T-helper 1 cell treated with Interleukin-12 subunit alpha and Interleukin-12 subunit beta and Interleukin-4 antibody, amounts not matched to agents 30 ng/mL and 1 ng/mL, for 36 hours (primary cell): ENCODE measurements around the gene ENGASE. TPM values are rescaled to one million over a fixed set of nuclear protein-coding genes. Genes with fewer than 3 reads are reported as not detected.

Experiments used
- intact Hi-C: fragments of 100-400 bp; cut with micrococcal nuclease; formaldehyde crosslinking; loops from one replicate; pipeline ENCODE4 v1.15.1; 2024
- total RNA-seq: library from RNA; stranded (reverse); gene quantifications from 2 replicates; pipeline ENCODE4 v1.2.3, GENCODE V29; 2022

The ENGASE gene
- total RNA-seq, 1 donor from 2014 or later = 41.2 TPM

GRCh38 chr17:79038545-79039135, 36.0 kb upstream of the ENGASE start:
- intact Hi-C loops = no loop called here

- intact Hi-C loops = no loop called here
These were observed 35.5 kb upstream of the ENGASE start for GRCh38 chr17:79039171-79039570.

- intact Hi-C loops = no loop called here
These were observed 34.7 kb upstream of the ENGASE start for GRCh38 chr17:79039886-79040285.

DNA sequence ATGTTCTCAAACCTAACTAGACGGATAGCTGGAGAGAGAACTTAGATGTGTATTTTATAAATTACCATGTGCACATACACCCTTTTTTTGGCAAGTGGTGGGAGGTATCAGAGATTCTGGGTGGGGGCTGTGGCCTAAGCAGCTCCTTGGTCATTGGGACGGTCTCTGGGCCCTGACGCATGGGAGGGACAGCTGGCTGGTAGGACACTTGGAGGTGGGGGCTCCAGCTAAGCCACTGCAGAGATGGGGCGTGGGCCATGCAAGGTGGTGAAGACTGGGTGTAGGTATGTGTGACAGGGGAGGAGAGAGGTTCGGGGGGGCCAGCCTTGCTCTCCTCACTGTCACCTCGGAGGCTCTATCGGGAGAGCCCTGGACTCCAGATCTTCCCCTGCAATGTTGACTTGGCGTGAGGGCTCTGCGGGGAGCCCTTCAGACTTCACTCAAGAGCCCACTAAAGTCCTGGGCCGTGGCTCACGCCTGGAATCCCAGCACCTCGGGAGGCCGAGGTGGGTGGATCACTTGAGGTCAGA, 33.5 kb upstream of the ENGASE start:
- intact Hi-C loops = no loop called here

- intact Hi-C loops = loop anchor here (1.0 kb wide), 2 partner anchors 23 to 34 kb away; no protein-coding TSS in a partner anchor
These were observed 32.8 kb upstream of the ENGASE start for GRCh38 chr17:79041723-79042420.

DNA sequence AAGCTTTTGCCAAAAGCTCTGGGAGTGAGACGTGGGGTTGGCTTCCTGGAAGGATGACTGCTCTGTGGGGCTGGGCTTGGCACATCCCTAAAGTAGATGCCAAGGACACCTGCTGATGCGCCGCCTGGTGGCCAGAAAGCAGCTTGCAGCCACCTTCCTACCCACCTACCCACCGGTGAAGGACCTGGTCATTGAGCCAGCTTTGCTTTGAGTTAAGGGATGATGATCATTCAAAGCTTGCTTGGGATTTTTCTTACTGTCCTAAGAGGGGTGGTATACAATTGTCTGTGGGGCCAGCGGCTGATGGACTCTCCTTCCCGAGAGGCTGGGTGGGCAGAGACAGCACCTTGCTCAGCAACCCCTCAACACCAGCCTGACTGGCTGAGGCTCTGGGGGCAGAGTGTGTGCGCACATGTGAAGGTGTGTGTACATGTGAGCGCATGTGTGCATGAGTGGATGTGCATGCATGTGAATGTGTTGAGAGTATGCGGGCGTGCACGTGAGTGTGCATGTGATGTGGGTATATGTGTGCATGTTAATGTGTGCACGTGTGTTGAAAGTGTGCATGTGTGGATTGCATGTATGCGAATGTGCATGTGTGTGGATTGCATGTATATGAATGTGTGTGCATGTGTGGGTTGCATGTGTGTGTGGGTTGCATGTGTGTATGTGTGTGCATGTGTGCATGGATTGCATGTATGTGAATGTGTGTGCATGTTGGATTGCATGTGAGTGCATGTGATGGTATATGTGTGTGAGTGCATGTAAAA, 32.0 kb upstream of the ENGASE start:
- intact Hi-C loops = loop anchor here (1.0 kb wide), 2 partner anchors 23 to 34 kb away; no protein-coding TSS in a partner anchor

GRCh38 chr17:79043191-79043930, 31.3 kb upstream of the ENGASE start:
- intact Hi-C loops = no loop called here

DNA sequence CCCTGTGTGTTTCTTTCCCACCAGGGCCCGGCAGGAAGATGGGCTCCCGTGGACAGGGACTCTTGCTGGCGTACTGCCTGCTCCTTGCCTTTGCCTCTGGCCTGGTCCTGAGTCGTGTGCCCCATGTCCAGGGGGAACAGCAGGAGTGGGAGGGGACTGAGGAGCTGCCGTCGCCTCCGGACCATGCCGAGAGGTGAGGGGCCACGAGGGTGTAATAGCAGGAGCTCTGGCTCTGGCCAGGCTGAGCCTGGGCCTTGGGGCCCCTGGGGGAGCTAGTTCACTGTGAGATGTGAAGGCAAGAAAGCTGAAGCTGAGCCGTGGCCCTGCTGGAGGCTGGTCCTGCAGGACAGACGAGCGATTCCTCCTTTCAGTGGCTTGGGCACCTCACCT, 30.7 kb upstream of the ENGASE start:
- intact Hi-C loops = no loop called here

GRCh38 chr17:79044462-79044861, 30.2 kb upstream of the ENGASE start:
- intact Hi-C loops = no loop called here

DNA sequence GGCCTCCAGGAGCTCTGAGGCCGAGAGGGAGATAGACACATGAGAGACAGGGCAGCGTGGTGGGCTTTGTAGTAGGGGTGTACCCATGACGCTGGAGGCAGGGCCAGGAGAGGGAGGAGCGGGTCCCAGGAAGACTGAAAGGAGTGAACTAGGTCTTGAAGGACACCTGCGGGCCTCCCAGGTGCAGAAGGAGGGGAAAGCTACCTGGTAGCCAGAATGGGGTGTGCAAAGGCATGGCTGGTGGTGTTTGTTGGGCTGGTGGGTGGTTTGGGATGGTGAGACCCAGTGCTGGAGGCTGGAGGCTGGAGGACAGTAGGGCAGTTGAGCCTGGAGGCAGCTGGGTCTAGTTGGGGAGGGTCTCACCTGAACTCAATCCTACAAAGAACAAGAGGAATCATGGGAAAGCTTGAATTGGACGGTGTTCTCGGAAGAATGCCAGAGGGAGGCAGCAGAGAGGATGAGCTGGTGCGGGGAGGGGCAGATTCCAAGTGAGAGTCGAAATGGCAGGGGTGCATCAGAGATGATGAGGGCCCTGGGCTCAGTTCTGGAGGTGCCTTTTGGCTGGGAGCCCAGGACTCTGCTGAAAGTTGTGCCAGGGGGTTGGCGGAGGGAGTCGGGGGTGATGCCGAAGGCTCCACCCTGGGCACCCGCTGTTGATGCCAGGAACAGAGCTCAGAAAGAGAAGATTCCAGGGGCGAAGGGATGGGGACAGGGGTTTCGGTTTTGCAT, 29.5 kb upstream of the ENGASE start:
- intact Hi-C loops = no loop called here

- intact Hi-C loops = loop anchor here (1.0 kb wide), 2 partner anchors 36 to 345 kb away; no protein-coding TSS in a partner anchor
These were observed 28.8 kb upstream of the ENGASE start for GRCh38 chr17:79045842-79046196.

DNA sequence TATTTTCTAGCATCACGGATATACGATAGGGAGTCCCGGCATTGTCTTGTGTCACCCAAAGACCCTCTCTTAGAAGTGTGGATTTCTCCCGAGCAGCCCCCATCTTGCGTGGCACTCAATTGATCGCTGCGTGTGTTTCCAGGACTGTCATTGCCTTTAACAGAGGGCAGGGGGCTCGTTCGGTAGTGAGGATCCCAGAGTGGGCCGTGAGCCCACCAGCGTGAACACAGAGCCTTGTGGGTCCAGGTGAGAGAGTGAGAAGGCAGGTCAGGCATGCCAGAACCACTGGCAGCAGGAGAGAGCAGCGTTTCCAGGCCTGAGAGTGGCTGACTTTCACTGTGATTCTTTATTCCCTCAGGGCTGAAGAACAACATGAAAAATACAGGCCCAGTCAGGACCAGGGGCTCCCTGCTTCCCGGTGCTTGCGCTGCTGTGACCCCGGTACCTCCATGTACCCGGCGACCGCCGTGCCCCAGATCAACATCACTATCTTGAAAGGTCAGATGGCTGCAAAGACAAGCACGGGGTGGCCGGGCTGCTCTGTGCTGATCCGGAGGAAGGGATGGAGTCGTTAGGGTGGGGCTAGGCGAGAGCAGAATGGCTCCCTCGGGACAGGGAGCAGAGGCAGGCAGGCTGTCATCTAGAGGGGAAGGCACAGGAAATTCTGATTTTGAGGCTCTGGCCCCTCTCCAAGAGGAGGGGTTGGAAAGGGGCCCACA, 28.3 kb upstream of the ENGASE start:
- intact Hi-C loops = loop anchor here (1.0 kb wide), 2 partner anchors 36 to 345 kb away; no protein-coding TSS in a partner anchor

DNA sequence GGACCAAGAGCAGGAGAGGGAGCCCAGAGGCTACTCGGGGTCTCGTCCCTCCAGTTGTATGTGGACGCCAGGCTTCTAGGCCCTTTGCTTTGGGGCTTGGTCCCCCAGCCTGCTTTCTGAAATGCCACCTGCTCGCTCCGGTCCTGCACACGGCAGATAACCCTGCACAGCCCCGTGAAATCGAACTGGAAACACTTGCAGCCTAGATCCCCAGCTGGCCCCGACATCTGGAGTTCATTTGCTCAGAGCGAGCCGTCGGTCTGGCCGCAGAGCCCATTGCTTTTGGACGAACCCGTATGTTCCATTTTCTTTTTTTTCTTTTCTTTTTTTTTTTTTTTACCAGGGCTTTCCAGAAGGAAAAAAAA, 27.7 kb upstream of the ENGASE start:
- intact Hi-C loops = loop anchor here (1.0 kb wide), 2 partner anchors 35 to 344 kb away; no protein-coding TSS in a partner anchor

DNA sequence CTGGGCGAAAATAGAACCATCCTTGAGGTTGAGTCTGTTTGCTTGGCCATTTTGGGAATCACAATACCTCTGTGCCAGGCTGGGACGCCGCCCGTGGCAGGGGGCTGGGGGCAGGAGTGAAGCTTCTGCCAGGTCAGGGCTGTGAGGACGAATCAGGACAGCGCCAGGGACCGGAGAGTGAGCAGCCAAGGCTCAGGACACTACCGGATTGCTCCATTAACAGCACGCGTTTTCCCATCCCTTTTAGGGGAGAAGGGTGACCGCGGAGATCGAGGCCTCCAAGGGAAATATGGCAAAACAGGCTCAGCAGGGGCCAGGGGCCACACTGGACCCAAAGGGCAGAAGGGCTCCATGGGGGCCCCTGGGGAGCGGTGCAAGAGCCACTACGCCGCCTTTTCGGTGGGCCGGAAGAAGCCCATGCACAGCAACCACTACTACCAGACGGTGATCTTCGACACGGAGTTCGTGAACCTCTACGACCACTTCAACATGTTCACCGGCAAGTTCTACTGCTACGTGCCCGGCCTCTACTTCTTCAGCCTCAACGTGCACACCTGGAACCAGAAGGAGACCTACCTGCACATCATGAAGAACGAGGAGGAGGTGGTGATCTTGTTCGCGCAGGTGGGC, 27.2 kb upstream of the ENGASE start:
- intact Hi-C loops = no loop called here

DNA sequence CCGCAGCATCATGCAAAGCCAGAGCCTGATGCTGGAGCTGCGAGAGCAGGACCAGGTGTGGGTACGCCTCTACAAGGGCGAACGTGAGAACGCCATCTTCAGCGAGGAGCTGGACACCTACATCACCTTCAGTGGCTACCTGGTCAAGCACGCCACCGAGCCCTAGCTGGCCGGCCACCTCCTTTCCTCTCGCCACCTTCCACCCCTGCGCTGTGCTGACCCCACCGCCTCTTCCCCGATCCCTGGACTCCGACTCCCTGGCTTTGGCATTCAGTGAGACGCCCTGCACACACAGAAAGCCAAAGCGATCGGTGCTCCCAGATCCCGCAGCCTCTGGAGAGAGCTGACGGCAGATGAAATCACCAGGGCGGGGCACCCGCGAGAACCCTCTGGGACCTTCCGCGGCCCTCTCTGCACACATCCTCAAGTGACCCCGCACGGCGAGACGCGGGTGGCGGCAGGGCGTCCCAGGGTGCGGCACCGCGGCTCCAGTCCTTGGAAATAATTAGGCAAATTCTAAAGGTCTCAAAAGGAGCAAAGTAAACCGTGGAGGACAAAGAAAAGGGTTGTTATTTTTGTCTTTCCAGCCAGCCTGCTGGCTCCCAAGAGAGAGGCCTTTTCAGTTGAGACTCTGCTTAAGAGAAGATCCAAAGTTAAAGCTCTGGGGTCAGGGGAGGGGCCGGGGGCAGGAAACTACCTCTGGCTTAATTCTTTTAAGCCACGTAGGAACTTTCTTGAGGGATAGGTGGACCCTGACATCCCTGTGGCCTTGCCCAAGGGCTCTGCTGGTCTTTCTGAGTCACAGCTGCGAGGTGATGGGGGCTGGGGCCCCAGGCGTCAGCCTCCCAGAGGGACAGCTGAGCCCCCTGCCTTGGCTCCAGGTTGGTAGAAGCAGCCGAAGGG, 26.4 kb upstream of the ENGASE start:
- intact Hi-C loops = no loop called here

- intact Hi-C loops = no loop called here
These were observed 25.5 kb upstream of the ENGASE start for GRCh38 chr17:79048826-79049755.

GRCh38 chr17:79049821-79050220, 24.8 kb upstream of the ENGASE start:
- intact Hi-C loops = no loop called here
